Measurements from ENCODE around the gene UVRAG. TPM values are rescaled to one million over a fixed set of nuclear protein-coding genes. Genes with fewer than 3 reads are reported as not detected.

Gene UVRAG
- total RNA-seq, 1 experiment from 2014 or later = 29.5 TPM

DNA sequence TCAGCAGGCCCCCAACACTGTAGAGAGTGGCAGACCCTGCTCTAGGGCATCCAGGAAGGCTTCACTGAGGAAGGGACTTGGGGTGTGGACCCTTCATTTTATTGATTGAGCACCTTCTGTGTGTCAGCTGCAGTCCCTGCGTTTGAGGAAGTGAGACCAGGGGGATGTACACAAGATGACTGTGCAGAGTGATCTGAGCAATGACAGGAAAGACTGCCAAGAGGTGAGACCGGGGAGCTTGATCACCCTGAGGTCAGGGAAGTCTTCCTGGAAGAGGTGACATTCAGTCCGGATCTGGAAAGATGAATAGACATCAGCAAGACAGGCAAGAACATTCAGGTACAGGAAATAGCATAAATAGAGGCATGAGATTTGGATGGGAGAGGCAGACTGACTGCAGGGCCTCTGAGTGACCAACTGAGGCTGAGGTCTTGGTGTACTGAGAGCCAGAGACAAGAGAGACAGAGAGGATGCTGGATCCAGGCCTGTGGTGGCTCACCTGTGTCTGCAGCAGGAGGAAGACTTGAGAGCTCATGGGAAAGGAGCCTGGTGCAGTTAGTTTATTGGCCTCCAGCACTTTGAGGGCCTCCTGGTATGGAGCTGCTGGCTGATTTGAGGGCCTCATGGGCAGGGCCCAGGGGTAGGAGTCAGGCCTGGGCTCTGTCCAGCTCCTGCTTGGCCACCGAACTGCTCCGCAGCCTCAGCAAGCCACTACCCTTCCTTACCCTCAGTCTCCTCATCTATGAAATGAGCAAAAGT, 41.2 kb upstream of the UVRAG start:
- peaks cover 8% of the 10 kb centered on the region; the same call in 1 of the 2 replicates for H3K4me1 ChIP-seq (ENCODE audit: control insufficient read depth, insufficient read depth, low read length)
- H3K27ac ChIP-seq (ENCODE audit: low read length) = no peak overlapping the region
- no peak for DNase-seq (ENCODE audit: low read depth, low spot score)
- no peaks in the 10 kb centered on the region for H3K9me3 ChIP-seq (ENCODE audit: control insufficient read depth, insufficient read depth, low read depth, low read length)
- H3K36me3 ChIP-seq (ENCODE audit: control insufficient read depth, insufficient read depth, low read length) = no peaks in the 10 kb centered on the region
- in situ Hi-C loops (cut with HindIII; ENCODE audit: low pct_unique_long_range_greater_than_20kb, low sequenced_read_pairs) = no loop called here
- H3K27me3 ChIP-seq (ENCODE audit: control insufficient read depth, insufficient read depth, low read length) = no peaks in the 10 kb centered on the region
- no peak for ATAC-seq
- BruUV-seq (replicated peaks) = no TSS peak
- TF ChIP-seq, protein P1, sequence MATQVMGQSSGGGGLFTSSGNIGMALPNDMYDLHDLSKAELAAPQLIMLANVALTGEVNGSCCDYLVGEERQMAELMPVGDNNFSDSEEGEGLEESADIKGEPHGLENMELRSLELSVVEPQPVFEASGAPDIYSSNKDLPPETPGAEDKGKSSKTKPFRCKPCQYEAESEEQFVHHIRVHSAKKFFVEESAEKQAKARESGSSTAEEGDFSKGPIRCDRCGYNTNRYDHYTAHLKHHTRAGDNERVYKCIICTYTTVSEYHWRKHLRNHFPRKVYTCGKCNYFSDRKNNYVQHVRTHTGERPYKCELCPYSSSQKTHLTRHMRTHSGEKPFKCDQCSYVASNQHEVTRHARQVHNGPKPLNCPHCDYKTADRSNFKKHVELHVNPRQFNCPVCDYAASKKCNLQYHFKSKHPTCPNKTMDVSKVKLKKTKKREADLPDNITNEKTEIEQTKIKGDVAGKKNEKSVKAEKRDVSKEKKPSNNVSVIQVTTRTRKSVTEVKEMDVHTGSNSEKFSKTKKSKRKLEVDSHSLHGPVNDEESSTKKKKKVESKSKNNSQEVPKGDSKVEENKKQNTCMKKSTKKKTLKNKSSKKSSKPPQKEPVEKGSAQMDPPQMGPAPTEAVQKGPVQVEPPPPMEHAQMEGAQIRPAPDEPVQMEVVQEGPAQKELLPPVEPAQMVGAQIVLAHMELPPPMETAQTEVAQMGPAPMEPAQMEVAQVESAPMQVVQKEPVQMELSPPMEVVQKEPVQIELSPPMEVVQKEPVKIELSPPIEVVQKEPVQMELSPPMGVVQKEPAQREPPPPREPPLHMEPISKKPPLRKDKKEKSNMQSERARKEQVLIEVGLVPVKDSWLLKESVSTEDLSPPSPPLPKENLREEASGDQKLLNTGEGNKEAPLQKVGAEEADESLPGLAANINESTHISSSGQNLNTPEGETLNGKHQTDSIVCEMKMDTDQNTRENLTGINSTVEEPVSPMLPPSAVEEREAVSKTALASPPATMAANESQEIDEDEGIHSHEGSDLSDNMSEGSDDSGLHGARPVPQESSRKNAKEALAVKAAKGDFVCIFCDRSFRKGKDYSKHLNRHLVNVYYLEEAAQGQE (IDR thresholded peaks at IDR 0.05; ENCODE audit: insufficient read depth in 1 of 2, low read depth in 2 of 2, low read length in 1 of 2) = no peak
- TF ChIP-seq SIN3A (IDR thresholded peaks at IDR 0.05; ENCODE audit: borderline replicate concordance, insufficient read depth, low read depth, low read length) (no peak), POLR2AphosphoS5 (IDR thresholded peaks at IDR 0.05; ENCODE audit: low read depth, low read length) (no peak), TCF7L2 (IDR thresholded peaks at IDR 0.05; ENCODE audit: low read depth, low read length) (no peak)
- TF ChIP-seq, protein P2, sequence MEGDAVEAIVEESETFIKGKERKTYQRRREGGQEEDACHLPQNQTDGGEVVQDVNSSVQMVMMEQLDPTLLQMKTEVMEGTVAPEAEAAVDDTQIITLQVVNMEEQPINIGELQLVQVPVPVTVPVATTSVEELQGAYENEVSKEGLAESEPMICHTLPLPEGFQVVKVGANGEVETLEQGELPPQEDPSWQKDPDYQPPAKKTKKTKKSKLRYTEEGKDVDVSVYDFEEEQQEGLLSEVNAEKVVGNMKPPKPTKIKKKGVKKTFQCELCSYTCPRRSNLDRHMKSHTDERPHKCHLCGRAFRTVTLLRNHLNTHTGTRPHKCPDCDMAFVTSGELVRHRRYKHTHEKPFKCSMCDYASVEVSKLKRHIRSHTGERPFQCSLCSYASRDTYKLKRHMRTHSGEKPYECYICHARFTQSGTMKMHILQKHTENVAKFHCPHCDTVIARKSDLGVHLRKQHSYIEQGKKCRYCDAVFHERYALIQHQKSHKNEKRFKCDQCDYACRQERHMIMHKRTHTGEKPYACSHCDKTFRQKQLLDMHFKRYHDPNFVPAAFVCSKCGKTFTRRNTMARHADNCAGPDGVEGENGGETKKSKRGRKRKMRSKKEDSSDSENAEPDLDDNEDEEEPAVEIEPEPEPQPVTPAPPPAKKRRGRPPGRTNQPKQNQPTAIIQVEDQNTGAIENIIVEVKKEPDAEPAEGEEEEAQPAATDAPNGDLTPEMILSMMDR (IDR thresholded peaks at IDR 0.05) = no peak
- no peak overlapping the region for H3K4me3 ChIP-seq (ENCODE audit: low read depth in 2 of 2, low read length in 2 of 2)
- CTCF ChIA-PET = interaction anchor here (0.6 kb wide), 1 partner anchor 56 kb away, joined by 3 read pairs; no protein-coding TSS in a partner anchor
- intact Hi-C loops (cut with micrococcal nuclease; ENCODE audit: unreplicated experiment) = no loop called here
- POLR2A ChIA-PET = no interaction called here

DNA sequence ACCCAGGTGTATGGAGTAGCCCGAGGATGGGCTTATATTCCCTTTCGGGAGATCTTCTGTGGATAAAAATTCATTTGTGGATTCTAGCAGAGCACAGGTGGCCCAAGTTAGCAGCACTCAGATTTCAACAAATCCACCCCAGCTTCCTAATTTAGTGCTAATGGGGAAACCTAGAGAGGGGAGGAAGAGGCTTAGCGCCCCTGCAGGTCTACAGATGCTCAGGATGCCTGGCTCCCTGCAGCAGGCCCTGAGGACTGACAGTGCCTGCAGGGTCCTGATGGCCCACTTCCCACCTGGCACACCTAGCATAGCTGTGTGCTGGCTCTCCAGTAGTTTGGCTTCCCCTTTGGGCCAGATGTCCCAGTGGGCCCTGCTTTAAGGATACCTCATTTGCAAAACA, 40.0 kb upstream of the UVRAG start:
- Histone ChIP-seq H3K9me3 (ENCODE audit: control insufficient read depth, insufficient read depth, low read depth, low read length) (no peaks in the 10 kb centered on the region), H3K4me1 (ENCODE audit: control insufficient read depth, insufficient read depth, low read length) (no peaks in the 10 kb centered on the region), H3K27me3 (ENCODE audit: control insufficient read depth, insufficient read depth, low read length) (no peaks in the 10 kb centered on the region), H3K27ac (ENCODE audit: low read length) (no peak overlapping the region), H3K36me3 (ENCODE audit: control insufficient read depth, insufficient read depth, low read length) (no peaks in the 10 kb centered on the region), H3K4me3 (ENCODE audit: low read depth in 2 of 2, low read length in 2 of 2) (no peak overlapping the region)
- BruUV-seq (replicated peaks) = no TSS peak
- TF ChIP-seq, protein P2 (IDR thresholded peaks at IDR 0.05) = no peak
- TF ChIP-seq, protein P1 (IDR thresholded peaks at IDR 0.05; ENCODE audit: insufficient read depth in 1 of 2, low read depth in 2 of 2, low read length in 1 of 2) = no peak
- TF ChIP-seq TCF7L2 (IDR thresholded peaks at IDR 0.05; ENCODE audit: low read depth, low read length) (no peak), SIN3A (IDR thresholded peaks at IDR 0.05; ENCODE audit: borderline replicate concordance, insufficient read depth, low read depth, low read length) (no peak), POLR2AphosphoS5 (IDR thresholded peaks at IDR 0.05; ENCODE audit: low read depth, low read length) (no peak)
- ChIA-PET CTCF (interaction anchor here (0.7 kb wide), 1 partner anchor 52 kb away, joined by 3 read pairs; no protein-coding TSS in a partner anchor), POLR2A (no interaction called here)
- in situ Hi-C loops (cut with HindIII; ENCODE audit: low pct_unique_long_range_greater_than_20kb, low sequenced_read_pairs) = no loop called here
- ATAC-seq (no peak), DNase-seq (ENCODE audit: low read depth, low spot score) (no peak)
- intact Hi-C loops (cut with micrococcal nuclease; ENCODE audit: unreplicated experiment) = no loop called here

All from Panc1 (cell line).